Dendritic cell treated with granulocyte-macrophage colony-stimulating factor and Interleukin-4, amounts not matched to agents 40 ng/mL and 50 ng/mL, for 4 days (primary cell): ENCODE data around the gene SEMA3E.

Experiments used
- H3K27ac Mint-ChIP-seq: one replicate; pipeline ENCODE4 v1.8.0; 2022; ENCODE audit warnings: mild to moderate bottlenecking, mixed read lengths
- H3K27me3 Mint-ChIP-seq: one replicate; pipeline ENCODE4 v1.8.0; 2022; ENCODE audit warnings: mild to moderate bottlenecking, mixed read lengths
- H3K36me3 Mint-ChIP-seq: one replicate; pipeline ENCODE4 v1.8.0; 2022; ENCODE audit warnings: low read depth, mixed read lengths
- H3K4me1 Mint-ChIP-seq: one replicate; pipeline ENCODE4 v1.8.0; 2022; ENCODE audit warnings: low read depth, mixed read lengths
- H3K4me3 Mint-ChIP-seq: one replicate; pipeline ENCODE4 v1.8.0; 2022; ENCODE audit warnings: mild to moderate bottlenecking, moderate library complexity, mixed read lengths
- H3K9me3 Mint-ChIP-seq: one replicate; pipeline ENCODE4 v1.8.0; 2022; ENCODE audit warnings: mixed read lengths
- intact Hi-C: fragments of 100-400 bp; cut with micrococcal nuclease; formaldehyde crosslinking; loops from one replicate; pipeline ENCODE4 v1.15.0; 2022

The SEMA3E gene

GRCh38 chr7:83663131-83663530, 14.2 kb upstream of the SEMA3E start:
- intact Hi-C loops: no loop called here
- no peaks in the 10 kb centered on the region for H3K36me3 Mint-ChIP-seq
- no peaks in the 10 kb centered on the region for H3K4me1 Mint-ChIP-seq
- H3K27ac Mint-ChIP-seq: no peak overlapping the region
- H3K4me3 Mint-ChIP-seq: no peak overlapping the region
- no peaks in the 10 kb centered on the region for H3K27me3 Mint-ChIP-seq
- H3K9me3 Mint-ChIP-seq: no peaks in the 10 kb centered on the region

GRCh38 chr7:83658126-83658525, 9.2 kb upstream of the SEMA3E start:
- H3K27ac Mint-ChIP-seq: no peak overlapping the region
- no peaks in the 10 kb centered on the region for H3K27me3 Mint-ChIP-seq
- intact Hi-C loops: no loop called here
- no peaks in the 10 kb centered on the region for H3K9me3 Mint-ChIP-seq
- no peaks in the 10 kb centered on the region for H3K36me3 Mint-ChIP-seq
- no peaks in the 10 kb centered on the region for H3K4me1 Mint-ChIP-seq
- no peak overlapping the region for H3K4me3 Mint-ChIP-seq

DNA sequence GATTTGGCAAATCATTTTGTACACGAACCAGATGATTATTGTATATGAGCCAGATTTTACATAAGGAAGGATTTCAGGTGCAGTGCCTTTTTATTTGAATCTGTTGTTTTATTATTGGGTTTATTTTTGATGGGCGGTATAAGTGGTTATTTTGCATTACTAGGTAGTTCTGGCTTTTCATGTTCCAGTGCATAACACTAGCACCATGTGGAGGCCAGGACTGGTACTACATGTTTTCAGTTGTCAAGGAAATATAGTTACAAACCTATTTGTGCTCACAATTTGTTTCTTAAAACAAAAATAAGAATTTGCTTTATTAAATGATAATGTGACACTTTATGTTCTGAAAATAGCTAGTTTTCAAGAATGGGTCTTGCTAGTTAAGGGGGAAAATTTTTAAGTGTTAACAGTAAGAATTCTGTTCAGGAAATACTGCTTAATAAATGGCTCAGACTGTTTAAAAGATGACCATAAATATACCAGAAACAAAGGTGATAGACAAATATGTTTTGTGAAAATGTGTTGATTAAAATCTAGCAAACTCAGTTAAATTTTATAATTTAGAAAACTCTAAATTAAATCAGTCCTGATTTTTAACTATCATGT, 7.1 kb upstream of the SEMA3E start:
- no peak overlapping the region for H3K4me3 Mint-ChIP-seq
- no peak overlapping the region for H3K27ac Mint-ChIP-seq
- no peaks in the 10 kb centered on the region for H3K9me3 Mint-ChIP-seq
- no peaks in the 10 kb centered on the region for H3K36me3 Mint-ChIP-seq
- intact Hi-C loops: no loop called here
- no peaks in the 10 kb centered on the region for H3K4me1 Mint-ChIP-seq
- no peaks in the 10 kb centered on the region for H3K27me3 Mint-ChIP-seq

DNA sequence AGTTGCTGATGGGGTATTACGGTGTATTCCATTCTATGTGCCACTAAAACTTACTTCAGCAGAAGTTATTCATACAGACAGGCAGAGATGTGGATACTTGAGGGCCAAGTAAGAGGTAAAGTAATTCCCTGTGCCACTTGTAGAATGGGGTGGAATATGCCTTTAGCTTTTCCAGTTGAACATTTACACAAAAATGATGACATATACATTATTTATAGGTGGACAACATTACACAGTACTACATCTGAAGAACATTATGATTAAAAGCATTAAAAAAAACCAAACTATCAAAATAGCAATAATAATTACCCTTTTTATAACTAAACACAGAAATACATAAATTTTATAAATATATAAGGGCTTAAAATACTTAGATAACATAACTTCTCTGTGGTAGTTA, 3.5 kb upstream of the SEMA3E start:
- intact Hi-C loops: no loop called here
- no peak overlapping the region for H3K27ac Mint-ChIP-seq
- H3K4me3 Mint-ChIP-seq: no peak overlapping the region
- no peaks in the 10 kb centered on the region for H3K36me3 Mint-ChIP-seq
- peaks cover 14% of the 10 kb centered on the region for H3K27me3 Mint-ChIP-seq
- H3K9me3 Mint-ChIP-seq: no peaks in the 10 kb centered on the region
- no peaks in the 10 kb centered on the region for H3K4me1 Mint-ChIP-seq

DNA sequence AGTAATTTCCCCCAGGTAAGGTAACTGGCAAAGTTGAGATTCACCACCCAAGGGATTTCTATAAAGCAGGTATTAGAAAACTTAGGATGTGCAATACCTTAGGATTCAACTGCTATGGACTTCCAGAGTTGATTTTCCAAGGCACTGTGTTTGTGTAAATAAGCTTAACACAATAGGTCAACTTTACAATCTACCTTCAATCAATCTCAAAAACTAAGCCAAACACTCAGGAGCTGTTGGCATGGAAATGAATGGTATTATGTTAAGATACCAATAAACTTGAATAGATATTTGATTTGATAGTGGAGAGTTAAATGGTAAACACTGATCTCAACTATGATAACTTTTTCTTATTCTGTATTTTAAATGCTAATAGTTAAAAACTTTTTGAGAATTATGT, 762 bp upstream of the SEMA3E start:
- no peak overlapping the region for H3K27ac Mint-ChIP-seq
- intact Hi-C loops: no loop called here
- H3K4me3 Mint-ChIP-seq: no peak overlapping the region
- peaks cover 14% of the 10 kb centered on the region for H3K27me3 Mint-ChIP-seq
- no peaks in the 10 kb centered on the region for H3K4me1 Mint-ChIP-seq
- H3K36me3 Mint-ChIP-seq: no peaks in the 10 kb centered on the region
- no peaks in the 10 kb centered on the region for H3K9me3 Mint-ChIP-seq

- H3K27ac Mint-ChIP-seq: no peak overlapping the region
- H3K4me3 Mint-ChIP-seq: no peak overlapping the region
- intact Hi-C loops: no loop called here
- H3K27me3 Mint-ChIP-seq: peaks cover 14% of the 10 kb centered on the region
- H3K9me3 Mint-ChIP-seq: no peaks in the 10 kb centered on the region
- no peaks in the 10 kb centered on the region for H3K36me3 Mint-ChIP-seq
- H3K4me1 Mint-ChIP-seq: no peaks in the 10 kb centered on the region
Observed at GRCh38 chr7:83646027-83646426, 2.9 kb downstream of the SEMA3E start.

- peaks cover 9% of the 10 kb centered on the region for H3K27me3 Mint-ChIP-seq
- H3K9me3 Mint-ChIP-seq: no peaks in the 10 kb centered on the region
- no peaks in the 10 kb centered on the region for H3K36me3 Mint-ChIP-seq
- H3K4me1 Mint-ChIP-seq: no peaks in the 10 kb centered on the region
- H3K4me3 Mint-ChIP-seq: no peak overlapping the region
- intact Hi-C loops: no loop called here
- H3K27ac Mint-ChIP-seq: no peak overlapping the region
Observed at GRCh38 chr7:83643739-83644138, 5.2 kb downstream of the SEMA3E start.

- Mint-ChIP-seq H3K36me3 (no peaks in the 10 kb centered on the region), H3K27ac (no peak overlapping the region), H3K27me3 (peaks cover 2% of the 10 kb centered on the region), H3K4me3 (no peak overlapping the region), H3K9me3 (no peaks in the 10 kb centered on the region), H3K4me1 (no peaks in the 10 kb centered on the region)
- intact Hi-C loops: no loop called here
Observed at GRCh38 chr7:83643012-83643411, 5.9 kb downstream of the SEMA3E start.

- Mint-ChIP-seq H3K27ac (no peak overlapping the region), H3K9me3 (no peaks in the 10 kb centered on the region), H3K4me1 (no peaks in the 10 kb centered on the region), H3K27me3 (no peaks in the 10 kb centered on the region), H3K4me3 (no peak overlapping the region), H3K36me3 (no peaks in the 10 kb centered on the region)
- intact Hi-C loops: no loop called here
Observed at GRCh38 chr7:83640731-83641537, 8.0 kb downstream of the SEMA3E start.

DNA sequence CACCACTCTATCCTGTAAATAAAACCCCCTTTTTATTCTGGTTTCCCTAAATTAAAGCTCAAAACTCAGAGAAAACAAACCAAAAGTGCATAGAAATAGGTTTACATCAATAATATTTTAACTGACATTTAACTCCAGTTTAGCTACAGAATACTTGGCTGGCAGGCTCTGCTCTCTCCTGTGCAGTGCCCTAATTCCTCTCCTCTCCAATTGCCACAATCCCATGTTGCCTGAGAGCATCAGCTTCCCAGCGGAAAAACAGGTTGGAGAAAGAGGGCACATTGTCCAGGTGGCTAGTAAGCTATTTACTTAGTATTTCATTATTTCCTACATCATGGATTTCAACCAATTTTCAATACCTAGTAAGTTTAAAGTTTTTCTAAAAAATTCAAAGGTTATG, 8.7 kb downstream of the SEMA3E start:
- Mint-ChIP-seq H3K9me3 (no peaks in the 10 kb centered on the region), H3K36me3 (no peaks in the 10 kb centered on the region), H3K27ac (no peak overlapping the region), H3K4me3 (no peak overlapping the region), H3K27me3 (no peaks in the 10 kb centered on the region), H3K4me1 (no peaks in the 10 kb centered on the region)
- intact Hi-C loops: no loop called here

DNA sequence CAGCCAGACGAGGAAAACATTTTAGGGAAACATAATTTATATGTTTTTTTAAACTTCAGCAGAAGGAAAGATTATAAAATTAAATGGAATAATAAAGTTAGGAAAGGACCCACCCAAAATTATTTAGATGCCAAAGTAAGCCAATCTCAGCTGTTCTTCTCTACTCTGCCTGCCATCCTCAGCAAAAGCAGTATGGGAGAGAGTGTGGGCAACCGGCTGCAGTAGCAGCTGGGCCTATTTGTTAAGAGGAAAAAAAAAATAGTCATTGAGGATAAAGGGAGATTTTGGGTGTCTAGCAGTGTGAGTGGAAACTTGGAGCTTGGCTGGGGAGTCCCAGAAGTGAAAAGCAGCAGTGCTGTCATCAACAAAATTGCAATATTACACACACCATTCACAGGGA, 15.4 kb downstream of the SEMA3E start:
- H3K27ac Mint-ChIP-seq: no peak overlapping the region
- no peaks in the 10 kb centered on the region for H3K27me3 Mint-ChIP-seq

GRCh38 chr7:83629117-83629880, 19.6 kb downstream of the SEMA3E start:
- intact Hi-C loops: no loop called here
- no peak overlapping the region for H3K27ac Mint-ChIP-seq

More for the DNA sequence above, 15.4 kb downstream of the SEMA3E start:
- Mint-ChIP-seq H3K4me3 (no peak overlapping the region), H3K4me1 (no peaks in the 10 kb centered on the region), H3K36me3 (no peaks in the 10 kb centered on the region), H3K9me3 (peaks cover 16% of the 10 kb centered on the region)
- intact Hi-C loops: no loop called here

GRCh38 chr7:83617858-83618257, 31.1 kb downstream of the SEMA3E start:
- no peak overlapping the region for H3K4me3 Mint-ChIP-seq
- H3K9me3 Mint-ChIP-seq: no peaks in the 10 kb centered on the region
- H3K27ac Mint-ChIP-seq: no peak overlapping the region
- intact Hi-C loops: no loop called here
- no peaks in the 10 kb centered on the region for H3K4me1 Mint-ChIP-seq
- H3K27me3 Mint-ChIP-seq: no peaks in the 10 kb centered on the region
- H3K36me3 Mint-ChIP-seq: no peaks in the 10 kb centered on the region

More at GRCh38 chr7:83629117-83629880, 19.6 kb downstream of the SEMA3E start:
- Mint-ChIP-seq H3K36me3 (no peaks in the 10 kb centered on the region), H3K4me3 (no peak overlapping the region), H3K9me3 (peaks cover 39% of the 10 kb centered on the region), H3K4me1 (no peaks in the 10 kb centered on the region), H3K27me3 (no peaks in the 10 kb centered on the region)

- H3K4me1 Mint-ChIP-seq: no peaks in the 10 kb centered on the region
- no peaks in the 10 kb centered on the region for H3K36me3 Mint-ChIP-seq
- no peaks in the 10 kb centered on the region for H3K9me3 Mint-ChIP-seq
- intact Hi-C loops: no loop called here
- H3K27me3 Mint-ChIP-seq: no peaks in the 10 kb centered on the region
- no peak overlapping the region for H3K27ac Mint-ChIP-seq
- no peak overlapping the region for H3K4me3 Mint-ChIP-seq
Observed at GRCh38 chr7:83614112-83614511, 34.8 kb downstream of the SEMA3E start.
